ENCODE data around the gene SLC6A12. TPM values are rescaled to one million over a fixed set of nuclear protein-coding genes. Genes with fewer than 3 reads are reported as not detected.

The SLC6A12 gene
- total and polyA plus RNA-seq, 10 donors, result 0.35 to 3.1 (median 1.8) TPM

DNA sequence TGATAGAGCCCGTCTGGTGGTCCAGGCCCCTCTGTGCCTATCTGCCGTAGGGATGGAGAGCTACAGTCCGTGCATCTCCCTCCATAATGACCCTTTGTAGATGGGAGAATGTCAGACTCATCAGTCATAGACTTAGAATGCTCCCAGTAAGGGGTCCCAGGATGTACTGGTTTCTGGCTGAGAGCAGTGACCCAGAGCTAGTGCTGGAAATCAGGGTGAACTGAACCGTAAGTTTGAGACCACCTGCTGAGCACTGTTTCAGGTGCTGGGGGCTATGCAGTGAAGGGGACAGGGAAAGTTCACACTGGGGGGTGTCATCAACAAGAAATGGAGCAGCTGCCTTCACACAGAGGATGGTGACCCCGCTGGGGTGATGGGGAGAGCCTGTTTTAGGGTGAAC is 34.1 kb downstream of the SLC6A12 start:
- Histone ChIP-seq H3K27ac (no peak overlapping the region), H3K9me3 (no peaks in the 10 kb centered on the region), H3K36me3 (no peaks in the 10 kb centered on the region), H3K4me1 (peaks cover 0 to 23% (median 8%) of the 10 kb centered on the region in 6 donors), H3K4me3 (no peak overlapping the region), H3K27me3 (replicated peaks in 1 of 7) (peaks cover 0 to 62% (median 3%) of the 10 kb centered on the region in 7 donors)
- TF ChIP-seq POLR2A (IDR thresholded peaks at IDR 0.05), result no peak
- no peak for TF ChIP-seq POLR2AphosphoS5 (IDR thresholded peaks at IDR 0.05)
- TF ChIP-seq, protein P1, sequence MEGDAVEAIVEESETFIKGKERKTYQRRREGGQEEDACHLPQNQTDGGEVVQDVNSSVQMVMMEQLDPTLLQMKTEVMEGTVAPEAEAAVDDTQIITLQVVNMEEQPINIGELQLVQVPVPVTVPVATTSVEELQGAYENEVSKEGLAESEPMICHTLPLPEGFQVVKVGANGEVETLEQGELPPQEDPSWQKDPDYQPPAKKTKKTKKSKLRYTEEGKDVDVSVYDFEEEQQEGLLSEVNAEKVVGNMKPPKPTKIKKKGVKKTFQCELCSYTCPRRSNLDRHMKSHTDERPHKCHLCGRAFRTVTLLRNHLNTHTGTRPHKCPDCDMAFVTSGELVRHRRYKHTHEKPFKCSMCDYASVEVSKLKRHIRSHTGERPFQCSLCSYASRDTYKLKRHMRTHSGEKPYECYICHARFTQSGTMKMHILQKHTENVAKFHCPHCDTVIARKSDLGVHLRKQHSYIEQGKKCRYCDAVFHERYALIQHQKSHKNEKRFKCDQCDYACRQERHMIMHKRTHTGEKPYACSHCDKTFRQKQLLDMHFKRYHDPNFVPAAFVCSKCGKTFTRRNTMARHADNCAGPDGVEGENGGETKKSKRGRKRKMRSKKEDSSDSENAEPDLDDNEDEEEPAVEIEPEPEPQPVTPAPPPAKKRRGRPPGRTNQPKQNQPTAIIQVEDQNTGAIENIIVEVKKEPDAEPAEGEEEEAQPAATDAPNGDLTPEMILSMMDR (IDR thresholded peaks at IDR 0.05 in 8 of 11, conservative IDR thresholded peaks at IDR 0.05 in 3 of 11), result no peak
- WGBS, 5 donors, result 73 to 88% (median 83%) methylated on average over 3 to 5 of the region's 5 CpGs
- intact Hi-C loops (cut with DNase I; ENCODE audit: low total_unique reads), result no loop called here
- DNase-seq, result no peak

DNA sequence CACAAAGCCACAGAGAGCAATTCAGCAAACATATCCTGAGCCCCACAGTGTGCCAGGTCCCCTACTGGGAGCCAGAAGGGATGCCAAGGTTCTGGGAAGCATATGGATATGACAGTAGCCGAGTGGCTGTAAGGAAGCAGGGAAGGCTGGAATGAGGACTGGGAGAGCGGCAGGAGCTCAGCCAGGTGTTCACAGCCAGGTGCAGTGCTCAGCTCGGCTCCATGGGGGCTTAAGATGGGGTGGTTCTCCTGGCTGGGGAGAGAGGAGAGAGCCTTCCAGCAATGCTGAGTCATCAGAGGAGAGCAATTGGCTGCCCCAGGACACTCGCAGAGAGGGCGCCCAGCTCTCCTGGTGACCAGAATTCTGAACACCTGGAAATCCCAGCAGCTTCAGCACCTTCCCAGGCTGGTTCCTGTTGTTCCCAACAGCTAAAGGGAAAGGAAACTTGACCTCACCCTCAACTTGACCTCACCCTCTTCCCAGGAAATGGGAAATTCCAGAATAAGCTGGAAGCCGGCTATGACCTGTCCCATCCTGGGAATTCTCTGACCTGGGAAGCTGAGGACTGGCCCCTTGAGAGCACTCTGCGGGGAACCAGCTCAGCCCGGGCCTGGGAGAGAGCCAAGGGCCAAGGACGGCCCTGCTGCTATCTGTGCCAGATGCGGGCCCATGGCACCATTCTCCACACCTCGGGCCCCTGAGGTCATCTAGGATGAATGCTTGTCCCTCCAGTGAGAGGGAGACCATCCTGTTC is 34.6 kb downstream of the SLC6A12 start:
- WGBS, 5 donors, result 62 to 75% (median 72%) methylated on average over 6 to 11 of the region's 11 CpGs
- no peak overlapping the region for H3K27ac ChIP-seq
- DNase-seq, result no peak
- peaks cover 0 to 63% (median 3%) of the 10 kb centered on the region in 7 donors for H3K27me3 ChIP-seq (replicated peaks in 1 of 7)
- intact Hi-C loops (cut with DNase I; ENCODE audit: low total_unique reads), result no loop called here
- H3K36me3 ChIP-seq, result no peaks in the 10 kb centered on the region
- no peaks in the 10 kb centered on the region for H3K9me3 ChIP-seq
- H3K4me1 ChIP-seq, result peaks cover 0 to 23% (median 8%) of the 10 kb centered on the region in 6 donors
- H3K4me3 ChIP-seq, result no peak overlapping the region
- TF ChIP-seq POLR2A (IDR thresholded peaks at IDR 0.05), result no peak
- TF ChIP-seq, protein P1 (IDR thresholded peaks at IDR 0.05 in 8 of 11, conservative IDR thresholded peaks at IDR 0.05 in 3 of 11), result no peak

DNA sequence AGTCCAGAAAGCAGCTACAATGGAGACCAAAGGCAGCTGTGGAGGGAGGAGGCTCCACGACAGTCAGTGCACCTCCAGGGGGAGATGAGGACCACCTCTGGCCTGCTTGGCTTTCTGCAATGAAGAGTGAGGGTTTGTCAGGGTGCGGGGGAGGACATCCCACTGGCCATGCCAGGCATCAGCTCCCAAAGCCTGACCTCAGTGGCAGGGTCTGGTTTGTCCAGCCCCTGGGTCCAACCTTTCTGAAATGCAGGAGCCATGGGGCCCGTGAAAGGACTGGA is 35.2 kb downstream of the SLC6A12 start:
- Histone ChIP-seq H3K4me3 (no peak overlapping the region), H3K27ac (no peak overlapping the region), H3K9me3 (no peaks in the 10 kb centered on the region), H3K4me1 (peaks cover 0 to 23% (median 8%) of the 10 kb centered on the region in 6 donors), H3K36me3 (no peaks in the 10 kb centered on the region), H3K27me3 (replicated peaks in 1 of 7) (peaks cover 0 to 68% (median 3%) of the 10 kb centered on the region in 7 donors)
- TF ChIP-seq, protein P1 (IDR thresholded peaks at IDR 0.05 in 8 of 11, conservative IDR thresholded peaks at IDR 0.05 in 3 of 11), result no peak
- TF ChIP-seq POLR2A (IDR thresholded peaks at IDR 0.05) (no peak), POLR2AphosphoS5 (IDR thresholded peaks at IDR 0.05) (no peak)
- DNase-seq, result no peak
- intact Hi-C loops (cut with DNase I; ENCODE audit: low total_unique reads), result no loop called here
- 63 to 84% (median 79%) methylated on average over 2 to 3 of the region's 3 CpGs for WGBS, 5 donors

DNA sequence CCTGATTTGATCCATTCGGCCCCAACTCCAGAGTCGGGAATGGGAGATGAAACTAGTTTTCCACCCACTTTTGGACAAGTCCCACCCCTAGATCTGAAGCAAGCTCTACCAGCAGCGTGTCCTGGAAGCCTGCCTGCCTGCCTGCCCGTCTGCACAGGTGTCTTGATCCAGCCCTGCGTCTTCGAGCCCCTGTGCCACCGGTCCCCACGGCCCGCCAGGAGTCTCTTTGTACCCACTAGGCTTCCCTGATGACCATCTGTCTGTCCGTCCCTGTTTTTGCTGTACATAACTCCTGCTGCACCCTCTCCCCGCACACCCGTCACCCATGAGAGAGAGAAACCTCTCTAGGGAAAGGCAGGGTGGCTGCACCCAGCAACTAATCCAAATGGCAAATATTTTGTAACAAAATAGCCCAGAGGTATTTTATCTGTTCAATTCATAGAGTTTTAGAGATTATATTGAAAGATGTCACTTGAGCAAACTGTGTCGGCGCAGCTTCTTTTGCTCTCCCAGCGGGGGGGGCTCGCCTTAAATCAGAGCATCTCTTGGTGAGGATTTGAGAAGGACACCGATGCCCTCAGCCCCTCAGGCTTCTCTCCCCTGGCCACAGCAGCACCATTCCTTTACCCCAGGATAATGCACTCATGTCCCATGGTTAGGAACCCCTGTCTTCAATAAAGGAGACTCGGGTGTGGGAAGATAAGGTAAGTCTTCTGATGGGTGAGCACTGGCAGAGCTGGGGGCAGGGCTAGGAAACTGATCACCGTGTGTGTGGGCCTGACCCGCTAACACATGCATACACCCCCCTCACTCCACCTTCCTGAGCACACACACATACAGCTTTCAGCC is 35.8 kb downstream of the SLC6A12 start:
- WGBS, 5 donors, result 86 to 89% (median 88%) methylated on average over 20 of the region's 20 CpGs
- peaks cover 0 to 74% (median 3%) of the 10 kb centered on the region in 7 donors for H3K27me3 ChIP-seq (replicated peaks in 1 of 7)
- TF ChIP-seq POLR2AphosphoS5 (IDR thresholded peaks at IDR 0.05) (no peak), POLR2A (IDR thresholded peaks at IDR 0.05) (no peak)
- TF ChIP-seq, protein P1 (IDR thresholded peaks at IDR 0.05 in 8 of 11, conservative IDR thresholded peaks at IDR 0.05 in 3 of 11), result no peak
- H3K4me1 ChIP-seq, result peaks cover 0 to 24% (median 8%) of the 10 kb centered on the region in 6 donors
- no peak overlapping the region for H3K27ac ChIP-seq
- no peaks in the 10 kb centered on the region for H3K9me3 ChIP-seq
- no peak for DNase-seq
- no peak overlapping the region for H3K4me3 ChIP-seq
- no peaks in the 10 kb centered on the region for H3K36me3 ChIP-seq
- intact Hi-C loops (cut with DNase I; ENCODE audit: low total_unique reads), result no loop called here

All from spleen (tissue), 11 donors.